ENCODE measurements around the gene KCNIP4.

GRCh38 chr4:21856301-21856700 lies 92.3 kb downstream of the KCNIP4 start:
- TF ChIP-seq PCBP2 (IDR thresholded peaks at IDR 0.05; ENCODE audit: low read depth, low read length, poor library complexity, severe bottlenecking): no peak
- no peak for TF ChIP-seq TAF1 (IDR thresholded peaks at IDR 0.05; ENCODE audit: control insufficient read depth, extremely low read depth, insufficient read depth, low read length, severe bottlenecking)
- TF ChIP-seq GTF3C2 (IDR thresholded peaks at IDR 0.05; ENCODE audit: borderline replicate concordance, extremely low read depth, insufficient read length): no peak
- no peak for TF ChIP-seq ZBTB11 (CRISPR knock-in tag; IDR thresholded peaks at IDR 0.05)
- TF ChIP-seq POLR2A (conservative IDR thresholded peaks at IDR 0.05): no peak
- TF ChIP-seq ZNF140 (CRISPR knock-in tag; IDR thresholded peaks at IDR 0.05): no peak
- TF ChIP-seq, protein P1, sequence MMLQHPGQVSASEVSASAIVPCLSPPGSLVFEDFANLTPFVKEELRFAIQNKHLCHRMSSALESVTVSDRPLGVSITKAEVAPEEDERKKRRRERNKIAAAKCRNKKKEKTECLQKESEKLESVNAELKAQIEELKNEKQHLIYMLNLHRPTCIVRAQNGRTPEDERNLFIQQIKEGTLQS (IDR thresholded peaks at IDR 0.05): no peak
- TF ChIP-seq, protein P1 (CRISPR knock-in tag; conservative IDR thresholded peaks at IDR 0.05): no peak
- no peak for TF ChIP-seq PRPF4 (IDR thresholded peaks at IDR 0.05; ENCODE audit: insufficient read depth, low read depth, low read length, poor library complexity, severe bottlenecking)
- no peak for TF ChIP-seq NBN (IDR thresholded peaks at IDR 0.05; ENCODE audit: low read depth)
